Gastrocnemius medialis (tissue), 4 donors: ENCODE data around the gene WDR41.

Source experiments
- POLR2A ChIP-seq, 2 donors: fragments of 450-650 bp; IDR thresholded peaks; one replicate each; pipeline ENCODE4 v1.6.1; 2017; ENCODE audit warnings: antibody characterized with exemption in 2 of 2, mild to moderate bottlenecking in 2 of 2, moderate library complexity in 2 of 2
- TF ChIP-seq, protein P1 (sequence below), 5 experiments: fragments of 450-650 bp in 3 of 5; fragments of 200-600 bp in 2 of 5; sonication (generic) in 2 of 5; IDR thresholded peaks in 4 of 5; conservative IDR thresholded peaks in 1 of 5; 1 replicate in 4 of 5; 2 replicates in 1 of 5; pipeline ENCODE4 v1.5.1; 2016 to 2019; ENCODE audit warnings: antibody characterized with exemption in 5 of 5, mild to moderate bottlenecking in 3 of 5, moderate library complexity in 3 of 5

DNA sequence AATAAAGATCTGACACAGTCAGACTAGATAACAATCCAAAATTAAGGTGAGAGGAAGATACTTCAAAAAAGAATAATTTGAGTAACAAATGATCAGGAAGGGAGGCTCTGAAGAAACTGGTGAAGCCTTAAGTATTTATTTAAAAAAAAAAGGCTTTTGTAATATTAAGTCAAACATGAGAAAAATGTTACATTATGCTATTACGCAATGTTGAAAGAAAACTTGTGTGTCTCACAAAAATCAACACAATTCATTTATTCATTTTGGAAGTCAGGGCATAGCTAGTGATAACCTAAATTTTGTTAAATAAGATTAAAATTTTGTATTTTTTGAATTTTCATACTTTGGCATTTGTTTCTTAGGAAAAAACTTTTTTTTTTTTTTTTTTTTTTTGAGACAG lies 28.2 kb downstream of the WDR41 start:
- TF ChIP-seq, protein P1, sequence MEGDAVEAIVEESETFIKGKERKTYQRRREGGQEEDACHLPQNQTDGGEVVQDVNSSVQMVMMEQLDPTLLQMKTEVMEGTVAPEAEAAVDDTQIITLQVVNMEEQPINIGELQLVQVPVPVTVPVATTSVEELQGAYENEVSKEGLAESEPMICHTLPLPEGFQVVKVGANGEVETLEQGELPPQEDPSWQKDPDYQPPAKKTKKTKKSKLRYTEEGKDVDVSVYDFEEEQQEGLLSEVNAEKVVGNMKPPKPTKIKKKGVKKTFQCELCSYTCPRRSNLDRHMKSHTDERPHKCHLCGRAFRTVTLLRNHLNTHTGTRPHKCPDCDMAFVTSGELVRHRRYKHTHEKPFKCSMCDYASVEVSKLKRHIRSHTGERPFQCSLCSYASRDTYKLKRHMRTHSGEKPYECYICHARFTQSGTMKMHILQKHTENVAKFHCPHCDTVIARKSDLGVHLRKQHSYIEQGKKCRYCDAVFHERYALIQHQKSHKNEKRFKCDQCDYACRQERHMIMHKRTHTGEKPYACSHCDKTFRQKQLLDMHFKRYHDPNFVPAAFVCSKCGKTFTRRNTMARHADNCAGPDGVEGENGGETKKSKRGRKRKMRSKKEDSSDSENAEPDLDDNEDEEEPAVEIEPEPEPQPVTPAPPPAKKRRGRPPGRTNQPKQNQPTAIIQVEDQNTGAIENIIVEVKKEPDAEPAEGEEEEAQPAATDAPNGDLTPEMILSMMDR (IDR thresholded peaks at IDR 0.05 in 4 of 5, conservative IDR thresholded peaks at IDR 0.05 in 1 of 5) = no peak
- TF ChIP-seq POLR2A (IDR thresholded peaks at IDR 0.05) = no peak
